Lung (tissue), 12 donors: ENCODE results near the gene TNNC2. TPM values are rescaled to one million over a fixed set of nuclear protein-coding genes. Genes with fewer than 3 reads are reported as not detected.

Experiments used
- ATAC-seq: fragments of 200-7000 bp; cut with Tn5 transposase; one replicate; pipeline ENCODE4 v1.9.1; 2020; ENCODE audit warnings: moderate number of reproducible peaks; ENCODE audit not compliant: insufficient read depth, low FRiP score
- DNase-seq, 3 donors: peaks; one replicate each; pipeline ENCODE4 v3.0.0-alpha.2; 2013 to 2017
- H3K27ac ChIP-seq, 2 donors: one replicate each; pipeline ENCODE4 v1.5.1; 2013; ENCODE audit warnings: mild to moderate bottlenecking in 2 of 2, moderate library complexity in 2 of 2, control low read depth in 1 of 2, inconsistent platforms in 1 of 2, low read depth in 1 of 2, low read length in 1 of 2
- H3K27me3 ChIP-seq, 3 donors: one replicate each; pipeline ENCODE4 v1.5.1; 2013; ENCODE audit warnings: low read length in 2 of 3; ENCODE audit not compliant: control insufficient read depth in 3 of 3, insufficient read depth in 3 of 3
- H3K36me3 ChIP-seq, 4 donors: one replicate each; pipeline ENCODE4 v1.5.1; 2013; ENCODE audit warnings: low read length in 4 of 4, mild to moderate bottlenecking in 1 of 4, moderate library complexity in 1 of 4; ENCODE audit not compliant: control insufficient read depth in 4 of 4, insufficient read depth in 4 of 4
- H3K4me1 ChIP-seq, 5 donors: one replicate each; pipeline ENCODE4 v1.5.1; 2013; ENCODE audit warnings: low read length in 5 of 5, mild to moderate bottlenecking in 2 of 5, moderate library complexity in 1 of 5; ENCODE audit not compliant: control insufficient read depth in 5 of 5, insufficient read depth in 5 of 5
- H3K4me3 ChIP-seq: one replicate; pipeline ENCODE4 v1.5.1; 2013; ENCODE audit warnings: mild to moderate bottlenecking, control low read depth, moderate library complexity
- H3K9ac ChIP-seq, 2 donors: one replicate each; pipeline ENCODE4 v1.5.1; 2013; ENCODE audit warnings: low read length in 2 of 2, control low read depth in 1 of 2; ENCODE audit not compliant: insufficient read depth in 1 of 2
- H3K9me3 ChIP-seq, 4 donors: one replicate each; pipeline ENCODE4 v1.5.1; 2013; ENCODE audit warnings: low read length in 3 of 4, mild to moderate bottlenecking in 1 of 4, moderate library complexity in 1 of 4; ENCODE audit not compliant: control insufficient read depth in 4 of 4, insufficient read depth in 3 of 4
- CTCF ChIP-seq: IDR thresholded peaks from 2 replicates; pipeline ENCODE4 v1.5.1; 2012; ENCODE audit warnings: mild to moderate bottlenecking; ENCODE audit errors: control extremely low read depth, extremely low read depth
- WGBS, 2 donors: extraction: QIAGEN DNeasy Blood & Tissue Kit; methylation state at CpG; one replicate each; pipeline ENCODE4 v1.1.7; 2013; 5-methylcytosine and 5-hydroxymethylcytosine counted together
- polyA plus RNA-seq, 2 donors: library from polyadenylated mRNA; stranded (reverse); fragments of 200-250 nt; gene quantifications; one replicate each; pipeline ENCODE4 v1.2.1, GENCODE V29; 2013
- total RNA-seq, 2 donors: library from RNA; depleted of rRNA in 1 of 2; stranded (reverse); fragments of >200 nt in 1 of 2; gene quantifications; one replicate each; pipeline ENCODE4 v1.2.1, GENCODE V29; 2014 to 2021
- donor health status: control.
- donor health status: control.
- donor health status: Bipolar disorder and iron deficiency.
- donor health status: healthy.
- donor health status: DM: yes; HTN: yes; CAD: no.

The TNNC2 gene
- total and polyA plus RNA-seq, 4 donors, result 0.54 to 1.5 (median 1.1) TPM; not detected in 1

- 12 to 19% methylated on average over 19 of the region's 19 CpGs for WGBS, 2 donors
- H3K27me3 ChIP-seq, result no peaks in the 10 kb centered on the region
- H3K9me3 ChIP-seq, result no peaks in the 10 kb centered on the region
- H3K4me3 ChIP-seq, result peak overlapping the region; percentile 82
- H3K36me3 ChIP-seq, result peaks cover 12 to 23% (median 17%) of the 10 kb centered on the region in 4 donors
- H3K9ac ChIP-seq, result peak overlapping the region; percentile 71 to 88
- peak overlapping the region; percentile 90 to 96 for H3K27ac ChIP-seq
- TF ChIP-seq CTCF, result no peak
- DNase-seq, result no peak
- peaks cover 0 to 8% (median 4%) of the 10 kb centered on the region in 5 donors for H3K4me1 ChIP-seq
- peak; percentile 3 for ATAC-seq
These were observed 34.6 kb downstream of the TNNC2 start for GRCh38 chr20:45792317-45793118.

GRCh38 chr20:45788351-45788750, 38.8 kb downstream of the TNNC2 start:
- TF ChIP-seq CTCF, result no peak
- Histone ChIP-seq H3K27ac (no peak overlapping the region), H3K4me3 (no peak overlapping the region), H3K27me3 (no peaks in the 10 kb centered on the region), H3K36me3 (peaks cover 0 to 4% (median 0%) of the 10 kb centered on the region in 4 donors), H3K9me3 (no peaks in the 10 kb centered on the region), H3K4me1 (peaks cover 0 to 9% (median 7%) of the 10 kb centered on the region in 5 donors), H3K9ac (no peak overlapping the region)
- 59 to 63% methylated on average over 3 of the region's 3 CpGs for WGBS, 2 donors
- DNase-seq, result no peak
- ATAC-seq, result no peak

GRCh38 chr20:45783656-45784294, 43.3 kb downstream of the TNNC2 start:
- ATAC-seq (no peak), DNase-seq (no peak)
- Histone ChIP-seq H3K27ac (peak overlapping the region in 1 of 2 donors; percentile 47), H3K9me3 (no peaks in the 10 kb centered on the region), H3K27me3 (no peaks in the 10 kb centered on the region), H3K9ac (no peak overlapping the region), H3K4me1 (peaks cover 0 to 8% (median 5%) of the 10 kb centered on the region in 5 donors), H3K36me3 (no peaks in the 10 kb centered on the region), H3K4me3 (no peak overlapping the region)
- 69 to 85% methylated on average over 6 of the region's 6 CpGs for WGBS, 2 donors
- no peak for TF ChIP-seq CTCF
